HUES48 (cell line): ENCODE data around the gene VPS45.
"Not testable (repeated sequence)": the region's sequence is repeated elsewhere in the genome, so short reads cannot be mapped to it uniquely, and the experiment has no call there.

Experiments used
- H3K27ac ChIP-seq: one replicate; pipeline ENCODE4 v1.7.0; 2013; ENCODE audit warnings: low read depth, low read length, inconsistent platforms
- H3K27me3 ChIP-seq: 2 replicates; pipeline ENCODE4 v1.6.1; 2013; ENCODE audit warnings: mild to moderate bottlenecking, low read length; ENCODE audit not compliant: control insufficient read depth, insufficient read depth
- H3K36me3 ChIP-seq: 2 replicates; pipeline ENCODE4 v1.6.1; 2013; ENCODE audit warnings: low read length; ENCODE audit not compliant: control insufficient read depth, insufficient read depth
- H3K4me1 ChIP-seq: 2 replicates; pipeline ENCODE4 v1.6.1; 2013; ENCODE audit warnings: mild to moderate bottlenecking, low read length; ENCODE audit not compliant: control insufficient read depth, insufficient read depth
- H3K4me3 ChIP-seq: 2 replicates; pipeline ENCODE4 v1.5.1; 2013; ENCODE audit warnings: mild to moderate bottlenecking, low read depth, low read length
- H3K9ac ChIP-seq: 2 replicates; pipeline ENCODE4 v1.6.1; 2013; ENCODE audit warnings: mild to moderate bottlenecking, low read depth, low read length, moderate library complexity
- H3K9me3 ChIP-seq: 2 replicates; pipeline ENCODE4 v1.6.1; 2013; ENCODE audit warnings: low read length; ENCODE audit not compliant: control insufficient read depth, insufficient read depth

The VPS45 gene

GRCh38 chr1:150067184-150068108 lies at the start of gene VPS45:
Gene VPS45, plus strand, starts transcription at chr1:150067776. Its CDS starts 82 bp downstream, at chr1:150067858.
- Histone ChIP-seq H3K4me1 (0 out of 2 replicates have a peak, but pooled peaks cover 4% of the 10 kb centered on the region), H3K9ac (peak within 1 kb of the TSS; percentile 92), H3K27me3 (no peaks in the 10 kb centered on the region), H3K4me3 (peak within 1 kb of the TSS; percentile 89), H3K36me3 (peaks cover 17% of the 10 kb centered on the region), H3K9me3 (no peaks in the 10 kb centered on the region), H3K27ac (peak within 1 kb of the TSS; percentile 93)

- peaks cover 7% of the 10 kb centered on the region for H3K4me1 ChIP-seq
- H3K36me3 ChIP-seq = no peaks in the 10 kb centered on the region
- no peak overlapping the region for H3K27ac ChIP-seq
- no peaks in the 10 kb centered on the region for H3K9me3 ChIP-seq
- H3K9ac ChIP-seq = no peak overlapping the region
- no peaks in the 10 kb centered on the region for H3K27me3 ChIP-seq
- H3K4me3 ChIP-seq = no peak overlapping the region
These were observed 49.4 kb upstream of the VPS45 start for GRCh38 chr1:150018165-150018564.

- Histone ChIP-seq H3K4me3 (no peak overlapping the region), H3K9me3 (no peaks in the 10 kb centered on the region), H3K9ac (no peak overlapping the region), H3K27ac (no peak overlapping the region), H3K4me1 (peaks cover 7% of the 10 kb centered on the region), H3K27me3 (no peaks in the 10 kb centered on the region), H3K36me3 (no peaks in the 10 kb centered on the region)
These were observed 46.9 kb upstream of the VPS45 start for GRCh38 chr1:150020711-150021110.

GRCh38 chr1:150021191-150021694 lies 46.3 kb upstream of the VPS45 start:
- Histone ChIP-seq H3K36me3 (no peaks in the 10 kb centered on the region), H3K9ac (no peak overlapping the region), H3K27ac (no peak overlapping the region)

GRCh38 chr1:150022357-150022756 lies 45.2 kb upstream of the VPS45 start:
- no peaks in the 10 kb centered on the region for H3K27me3 ChIP-seq
- no peak overlapping the region for H3K9ac ChIP-seq
- H3K4me3 ChIP-seq = no peak overlapping the region
- no peaks in the 10 kb centered on the region for H3K36me3 ChIP-seq
- H3K9me3 ChIP-seq = no peaks in the 10 kb centered on the region
- H3K27ac ChIP-seq = no peak overlapping the region
- H3K4me1 ChIP-seq = peaks cover 7% of the 10 kb centered on the region; the same call in 1 of the 2 replicates

More at GRCh38 chr1:150021191-150021694, 46.3 kb upstream of the VPS45 start:
- Histone ChIP-seq H3K27me3 (no peaks in the 10 kb centered on the region), H3K9me3 (no peaks in the 10 kb centered on the region), H3K4me3 (no peak overlapping the region), H3K4me1 (peaks cover 7% of the 10 kb centered on the region)

GRCh38 chr1:150024156-150024555 lies 43.4 kb upstream of the VPS45 start:
- Histone ChIP-seq H3K27ac (no peak overlapping the region), H3K9me3 (no peaks in the 10 kb centered on the region), H3K4me3 (no peak overlapping the region), H3K36me3 (no peaks in the 10 kb centered on the region), H3K4me1 (0 out of 2 replicates have a peak, but pooled peaks cover 5% of the 10 kb centered on the region), H3K27me3 (no peaks in the 10 kb centered on the region), H3K9ac (no peak overlapping the region)

- Histone ChIP-seq H3K4me1 (no peaks in the 10 kb centered on the region), H3K4me3 (no peak overlapping the region), H3K27me3 (no peaks in the 10 kb centered on the region), H3K36me3 (no peaks in the 10 kb centered on the region), H3K27ac (no peak overlapping the region), H3K9ac (no peak overlapping the region), H3K9me3 (no peaks in the 10 kb centered on the region)
These were observed 39.3 kb upstream of the VPS45 start for GRCh38 chr1:150028322-150028721.

GRCh38 chr1:150034336-150034735 lies 33.2 kb upstream of the VPS45 start:
- no peak overlapping the region for H3K27ac ChIP-seq
- H3K4me3 ChIP-seq = no peak overlapping the region
- no peak overlapping the region for H3K9ac ChIP-seq
- H3K27me3 ChIP-seq = no peaks in the 10 kb centered on the region
- no peaks in the 10 kb centered on the region for H3K36me3 ChIP-seq
- H3K9me3 ChIP-seq = no peaks in the 10 kb centered on the region
- no peaks in the 10 kb centered on the region for H3K4me1 ChIP-seq

GRCh38 chr1:150049926-150050325 lies 17.6 kb upstream of the VPS45 start:
- H3K9ac ChIP-seq = no peak overlapping the region
- H3K4me1 ChIP-seq = peaks cover 4% of the 10 kb centered on the region; the same call in 1 of the 2 replicates
- no peaks in the 10 kb centered on the region for H3K9me3 ChIP-seq
- H3K27ac ChIP-seq = no peak overlapping the region
- no peak overlapping the region for H3K4me3 ChIP-seq
- no peaks in the 10 kb centered on the region for H3K27me3 ChIP-seq
- H3K36me3 ChIP-seq = no peaks in the 10 kb centered on the region

GRCh38 chr1:150051089-150051373 lies 16.5 kb upstream of the VPS45 start:
- Histone ChIP-seq H3K9ac (no peak overlapping the region), H3K27ac (no peak overlapping the region), H3K9me3 (no peaks in the 10 kb centered on the region), H3K36me3 (no peaks in the 10 kb centered on the region), H3K4me3 (no peak overlapping the region), H3K27me3 (no peaks in the 10 kb centered on the region), H3K4me1 (peaks cover 4% of the 10 kb centered on the region; the same call in 1 of the 2 replicates)

- H3K27me3 ChIP-seq, H3K27ac ChIP-seq, H3K4me1 ChIP-seq, H3K9me3 ChIP-seq, H3K4me3 ChIP-seq, H3K9ac ChIP-seq, H3K36me3 ChIP-seq: not testable (repeated sequence)
These were observed 15.6 kb upstream of the VPS45 start for GRCh38 chr1:150051905-150052412.
